ENCODE results near the gene STAB2.

STAB2 gene

DNA sequence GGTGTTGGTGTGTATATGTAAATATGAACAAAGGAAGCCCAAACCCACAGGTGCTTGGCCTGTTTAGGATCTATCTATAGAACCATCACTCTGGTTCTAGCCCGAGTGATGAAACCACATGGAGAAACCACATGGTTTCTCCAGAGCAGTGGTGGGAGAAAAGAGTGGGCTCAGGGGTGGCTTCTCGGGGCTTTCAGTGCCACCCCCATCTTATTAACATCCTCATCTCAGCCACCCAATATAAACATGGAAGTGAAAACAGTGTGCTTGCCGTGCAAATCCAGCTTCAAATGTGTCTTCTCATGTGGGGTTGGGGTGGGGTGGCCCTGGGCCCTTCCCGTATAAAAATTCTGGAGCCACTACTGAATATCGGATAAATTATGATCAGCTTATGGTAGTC is 109.0 kb downstream of the STAB2 start:
- DNase-seq = no peak

DNA sequence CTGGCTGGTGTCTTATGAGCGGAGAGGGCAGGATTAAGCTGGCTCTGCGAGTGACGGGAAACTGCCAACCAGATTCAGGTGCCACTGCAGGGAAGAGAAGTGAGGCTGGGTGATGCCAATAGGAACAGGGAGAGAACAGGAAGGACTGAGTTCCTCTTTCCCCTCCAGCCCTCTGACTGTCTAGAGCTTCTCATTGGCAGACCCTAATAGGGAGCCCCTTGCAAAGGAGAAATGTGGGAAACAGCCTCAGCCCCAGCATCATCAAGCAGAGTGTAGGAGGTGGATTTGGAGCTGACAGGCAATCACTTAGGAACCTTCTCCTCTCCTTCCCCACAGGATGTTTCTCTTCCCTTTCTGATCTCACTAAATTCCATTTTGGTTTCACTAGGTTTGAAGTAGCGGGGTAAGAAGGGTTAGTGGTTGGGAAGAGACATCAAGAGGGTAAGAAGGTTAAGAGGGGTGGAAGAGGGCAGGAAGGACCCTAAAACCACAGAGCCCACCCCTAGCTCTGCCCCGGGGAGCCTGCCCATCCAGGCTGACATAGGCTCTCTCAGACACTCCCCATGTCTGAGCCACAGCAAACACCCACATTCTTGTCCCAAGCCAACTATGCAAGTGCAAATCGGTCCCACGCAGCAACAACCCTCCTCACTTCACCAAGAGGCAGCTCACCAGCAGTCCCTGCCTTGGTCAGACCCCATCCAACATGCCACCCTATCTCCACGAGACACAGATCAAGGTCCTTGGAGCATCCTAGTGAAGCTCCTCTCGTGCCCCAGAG is 111.1 kb downstream of the STAB2 start:
- DNase-seq = no peak

DNA sequence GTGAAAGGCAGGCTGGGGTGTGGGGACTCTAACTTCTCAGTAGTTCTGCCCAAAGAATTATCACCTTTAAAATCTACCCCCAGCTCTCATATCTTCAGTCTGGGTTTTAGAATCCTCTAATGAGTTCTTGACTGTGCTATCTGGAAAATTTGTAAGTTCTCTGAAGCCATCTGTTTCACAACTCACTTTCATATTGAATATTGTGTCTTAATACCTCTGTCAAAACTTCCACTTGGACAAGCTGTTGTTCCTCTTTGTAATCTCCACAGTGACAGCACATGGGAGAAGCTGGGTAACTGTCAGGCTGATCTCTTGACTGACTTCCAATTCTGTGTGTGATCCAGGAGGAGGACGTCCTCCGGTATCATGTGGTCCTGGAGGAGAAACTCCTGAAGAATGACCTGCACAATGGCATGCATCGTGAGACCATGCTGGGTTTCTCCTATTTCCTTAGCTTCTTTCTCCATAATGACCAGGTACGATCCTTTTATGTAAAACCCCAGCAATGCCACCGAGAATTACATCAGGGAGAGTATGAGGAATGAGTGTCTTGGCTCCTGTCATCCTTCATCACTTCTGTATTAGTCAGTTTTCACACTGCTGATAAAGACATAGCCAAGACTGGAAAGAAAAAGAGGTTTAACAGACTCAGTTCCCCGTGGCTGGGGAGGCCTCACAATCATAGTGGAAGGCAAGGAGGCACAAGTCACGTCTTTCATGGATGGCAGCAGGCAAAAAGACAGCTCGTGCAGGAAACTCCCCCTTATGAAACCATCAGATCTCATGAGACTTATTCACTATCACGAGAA is 111.9 kb downstream of the STAB2 start:
- peak; percentile 11 for DNase-seq

DNA sequence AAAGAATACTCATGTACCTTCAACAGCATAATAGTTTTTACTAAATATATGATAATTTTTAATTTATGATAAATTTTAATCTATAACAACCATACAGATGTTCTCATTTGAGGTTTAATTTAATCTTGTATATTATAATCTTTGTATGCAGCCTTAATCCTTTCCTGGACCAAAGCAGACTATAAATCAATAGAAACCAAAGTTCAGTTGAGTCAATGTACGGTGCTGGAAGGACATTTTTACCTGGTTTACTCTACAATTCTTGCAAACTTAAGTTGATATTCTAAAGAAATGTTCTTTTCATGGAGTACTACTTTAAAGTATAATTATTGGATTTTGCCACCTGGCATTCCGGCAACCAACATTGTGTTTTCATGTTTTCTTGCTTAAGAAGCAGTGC is 118.0 kb downstream of the STAB2 start:
- DNase-seq = no peak

DNA sequence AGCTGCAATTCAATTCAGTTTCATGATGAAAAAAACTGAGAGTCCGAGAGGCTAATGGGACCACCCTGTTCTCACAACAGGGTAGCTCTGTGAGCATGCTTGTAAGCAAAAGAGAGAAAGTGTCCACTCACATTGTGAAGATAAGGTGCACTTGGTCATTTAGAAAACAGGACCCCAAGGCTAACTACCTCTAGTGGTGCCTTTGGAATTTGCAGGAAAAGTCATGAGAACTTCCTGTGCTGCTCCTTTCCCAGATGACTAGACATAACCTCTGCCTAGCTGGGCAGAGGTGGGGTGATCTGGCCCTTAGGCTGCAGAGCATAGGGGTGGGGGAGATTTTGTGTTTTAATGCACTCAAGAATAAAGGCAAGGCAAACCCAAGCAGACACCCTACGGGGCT is 118.9 kb downstream of the STAB2 start:
- DNase-seq = peak; percentile 4

DNA sequence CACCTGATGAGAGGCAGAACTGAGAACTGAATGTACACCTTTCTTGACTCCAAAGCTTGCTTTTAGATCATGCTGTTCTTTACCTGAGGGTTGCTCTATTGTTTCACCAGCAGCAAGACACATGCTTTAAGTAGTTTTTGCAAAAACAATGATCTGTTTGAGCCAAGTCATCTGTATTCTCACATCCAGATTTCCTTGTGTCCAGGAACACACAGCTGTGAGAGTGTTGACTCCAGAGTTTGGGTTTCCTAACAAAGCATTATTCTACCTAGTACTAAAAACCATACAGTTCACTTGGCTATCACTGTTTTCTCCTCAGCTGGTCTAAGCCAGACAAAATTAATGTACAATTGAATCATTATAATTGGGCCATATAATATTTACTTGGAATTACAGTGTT is 120.4 kb downstream of the STAB2 start:
- DNase-seq = no peak

DNA sequence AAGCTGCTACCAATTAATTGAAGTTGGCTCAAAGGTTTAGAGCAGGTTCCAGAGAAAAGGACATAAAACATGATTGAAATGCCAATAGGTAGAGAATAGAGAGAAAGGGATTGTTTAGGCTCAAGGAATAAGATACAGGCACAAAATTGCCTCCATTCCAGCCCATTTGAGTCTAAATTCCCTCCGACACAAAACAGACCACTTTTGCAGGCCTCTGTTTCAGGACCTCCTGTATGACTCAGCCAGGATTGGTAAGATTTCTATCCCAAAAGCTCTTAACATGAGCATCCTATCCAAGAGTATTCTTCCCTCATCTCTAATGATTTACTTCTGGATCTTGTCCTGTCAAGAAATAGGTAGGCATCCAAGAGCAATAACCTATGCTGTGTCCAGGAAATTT is 123.5 kb downstream of the STAB2 start:
- DNase-seq = no peak

DNA sequence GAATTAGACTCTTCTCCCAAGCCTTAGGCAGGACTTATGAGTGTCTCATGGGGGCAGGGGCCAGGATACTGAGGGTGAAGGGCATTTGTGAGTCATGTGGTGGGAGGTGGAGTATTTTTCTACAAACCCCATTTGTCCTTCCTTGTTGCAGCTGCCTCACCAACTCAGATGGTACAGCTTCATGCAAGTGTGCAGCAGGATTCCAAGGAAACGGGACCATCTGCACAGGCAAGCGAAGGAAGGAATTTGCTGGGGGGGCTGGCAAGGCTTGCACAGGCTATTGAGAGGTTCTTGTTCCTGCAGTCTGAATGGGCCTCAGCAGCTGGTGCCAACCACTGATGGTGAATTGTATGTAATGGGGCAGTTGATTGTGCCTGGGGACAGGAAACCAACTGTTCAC is 125.1 kb downstream of the STAB2 start:
- DNase-seq = no peak

DNA sequence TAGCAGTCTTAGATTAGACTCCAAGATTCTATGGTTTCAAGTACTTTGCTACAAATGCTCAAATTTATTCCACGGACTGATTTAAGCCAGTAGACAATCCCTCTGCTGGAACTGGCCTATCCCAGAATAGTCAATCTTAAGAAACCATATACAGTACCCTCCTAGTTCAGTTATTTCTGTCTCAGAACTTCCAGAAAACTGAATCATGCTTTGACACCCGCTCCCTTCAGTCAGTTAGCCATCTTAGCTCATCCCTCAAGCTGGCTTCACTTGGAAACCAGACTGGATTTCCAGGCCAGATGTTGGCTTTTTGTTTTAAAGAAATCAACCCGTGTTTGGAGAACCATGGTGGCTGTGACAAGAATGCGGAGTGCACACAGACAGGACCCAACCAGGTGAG is 128.4 kb downstream of the STAB2 start:
- DNase-seq = no peak

DNA sequence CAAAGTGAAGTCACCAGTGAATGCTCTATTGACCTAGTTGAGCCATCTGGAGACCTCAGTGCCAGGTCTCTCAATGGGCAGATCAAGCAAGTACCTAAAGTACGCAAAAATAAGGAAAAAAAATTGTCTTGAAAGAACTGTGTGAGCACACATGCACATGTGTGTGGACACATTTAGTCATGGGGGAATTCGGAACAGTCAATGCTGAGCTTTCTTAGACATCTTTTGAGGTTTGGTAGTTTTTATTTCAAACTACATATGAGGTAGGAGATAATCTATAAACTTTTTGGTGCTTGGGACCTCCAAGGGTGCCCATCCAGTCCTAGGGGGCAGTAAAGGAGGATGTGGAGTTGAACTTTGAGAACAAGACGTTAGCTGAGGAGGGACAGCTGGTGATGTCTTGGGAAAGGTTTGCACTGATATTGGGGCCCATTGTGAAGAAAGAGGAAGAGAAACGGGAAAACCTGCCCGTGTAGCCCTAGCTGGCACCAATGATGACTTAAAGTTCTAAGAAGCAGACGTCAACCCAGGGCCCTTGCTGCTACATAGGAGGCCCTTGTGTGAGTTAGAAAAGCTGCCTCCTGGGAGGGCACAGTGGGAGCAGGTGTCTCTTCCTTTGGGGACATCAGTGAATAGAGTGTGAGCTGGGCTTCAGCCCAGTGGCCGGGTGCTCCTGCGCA is 129.6 kb downstream of the STAB2 start:
- DNase-seq = no peak

DNA sequence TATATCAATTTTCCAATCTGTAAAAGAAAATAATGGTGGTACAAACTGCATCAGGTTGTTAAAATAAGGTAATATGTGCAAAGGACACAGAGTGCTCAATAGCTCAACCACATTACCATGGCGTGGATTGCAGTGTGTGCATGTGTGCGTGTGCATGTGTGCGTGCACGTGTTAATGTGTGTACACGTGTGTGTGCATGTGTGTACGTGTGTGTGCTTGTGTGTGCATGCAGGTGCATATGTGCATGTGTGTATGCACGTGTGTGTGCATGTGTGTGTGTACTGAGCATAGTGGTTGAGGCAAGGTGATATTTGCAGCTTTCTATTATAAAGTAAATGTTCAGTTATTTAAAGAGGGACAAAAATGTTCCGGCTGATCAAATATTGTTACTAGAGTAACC is 138.3 kb downstream of the STAB2 start:
- DNase-seq = no peak

DNA sequence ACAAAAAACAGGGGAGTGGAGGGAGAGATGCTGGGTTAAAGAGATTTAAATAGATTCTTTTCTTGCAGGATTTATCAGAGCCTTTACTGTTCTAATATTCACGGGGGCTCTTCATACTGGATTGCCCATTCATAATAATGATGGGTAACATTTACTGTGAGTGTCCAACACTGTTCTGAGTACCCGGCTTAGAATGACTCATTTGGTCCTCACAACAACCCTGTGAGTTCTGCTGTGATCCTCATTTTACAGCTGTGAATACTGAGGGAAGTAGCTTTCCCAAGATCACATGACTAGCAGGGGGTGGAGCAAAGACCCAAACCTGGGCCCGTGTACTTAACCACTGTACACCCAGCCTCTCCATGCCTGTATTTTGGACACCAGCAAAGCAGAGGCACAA is 140.6 kb downstream of the STAB2 start:
- no peak for DNase-seq

DNA sequence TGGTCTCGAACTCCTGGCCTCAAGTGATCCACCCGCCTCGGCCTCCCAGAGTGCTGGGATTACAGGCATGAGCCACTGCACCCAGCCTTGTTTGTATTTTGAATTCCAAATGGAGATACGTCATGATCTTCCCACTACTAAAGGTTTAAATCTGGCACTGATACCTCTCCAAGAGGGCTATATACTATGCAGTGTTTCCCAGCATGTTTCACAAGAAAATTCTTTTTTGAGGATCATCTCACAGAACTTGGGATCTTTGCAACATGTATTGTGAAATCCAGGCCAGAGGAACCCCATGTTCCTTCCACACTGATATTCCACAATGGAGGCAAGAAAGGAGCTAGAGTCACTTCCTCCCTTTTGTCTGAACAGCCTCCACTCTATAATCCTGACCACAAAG is 141.2 kb downstream of the STAB2 start:
- no peak for DNase-seq

DNA sequence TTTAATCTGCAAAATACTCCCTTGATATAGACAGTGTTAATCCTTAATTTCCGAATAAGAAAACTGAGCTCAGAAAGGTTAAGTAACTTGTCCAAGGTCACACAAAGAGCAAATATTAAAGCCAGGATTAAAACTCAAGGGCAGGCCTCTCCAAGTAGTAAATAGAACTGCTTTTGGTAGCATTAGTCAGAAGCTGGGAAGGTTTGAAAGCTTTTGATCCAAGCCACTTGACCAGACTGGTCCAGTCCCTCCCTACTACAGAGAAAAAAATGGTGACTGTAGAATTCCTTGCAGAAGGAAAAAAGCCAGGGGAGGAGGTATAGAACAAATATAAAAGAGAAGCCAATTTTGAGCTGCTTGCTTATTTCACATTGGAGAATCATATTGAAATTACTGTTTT is 142.4 kb downstream of the STAB2 start:
- DNase-seq = no peak

DNA sequence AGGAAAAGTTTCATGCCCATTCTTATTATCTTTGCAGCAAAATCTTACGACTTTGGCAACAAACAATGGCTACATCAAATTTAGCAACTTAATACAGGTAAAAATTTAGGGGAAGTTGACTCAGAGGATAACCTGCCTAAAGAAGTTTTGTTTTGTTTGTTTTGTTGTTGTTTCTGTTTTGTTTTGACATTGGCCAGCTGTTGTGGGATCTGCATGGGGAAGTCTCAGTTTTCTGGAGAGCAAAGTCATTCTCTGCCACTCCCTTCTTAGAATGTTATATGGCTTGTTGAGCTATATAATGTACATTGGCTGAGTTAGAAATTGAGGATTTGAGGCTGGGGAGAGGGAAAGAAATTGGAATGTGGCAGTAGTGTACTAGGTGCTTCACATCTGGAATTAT is 144.5 kb downstream of the STAB2 start:
- DNase-seq = no peak

DNA sequence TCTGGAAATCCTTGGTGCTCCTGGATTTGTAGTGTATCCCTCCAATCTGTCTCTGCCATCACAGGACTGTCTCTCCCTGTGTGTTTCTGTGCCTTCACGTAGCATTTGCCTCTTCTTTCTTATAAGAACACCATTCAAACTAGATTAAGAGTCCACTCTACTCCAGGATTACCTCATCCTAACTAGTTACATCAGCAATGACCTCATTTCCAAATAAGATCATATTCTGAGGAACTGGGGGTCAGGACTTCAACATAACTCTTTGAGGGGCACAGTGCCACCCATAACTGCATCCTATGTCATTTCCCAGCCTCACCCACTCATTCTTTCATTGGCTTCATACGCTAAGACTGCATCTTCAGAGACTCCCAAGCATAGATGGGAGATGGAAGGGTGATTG is 147.8 kb downstream of the STAB2 start:
- no peak for DNase-seq

DNA sequence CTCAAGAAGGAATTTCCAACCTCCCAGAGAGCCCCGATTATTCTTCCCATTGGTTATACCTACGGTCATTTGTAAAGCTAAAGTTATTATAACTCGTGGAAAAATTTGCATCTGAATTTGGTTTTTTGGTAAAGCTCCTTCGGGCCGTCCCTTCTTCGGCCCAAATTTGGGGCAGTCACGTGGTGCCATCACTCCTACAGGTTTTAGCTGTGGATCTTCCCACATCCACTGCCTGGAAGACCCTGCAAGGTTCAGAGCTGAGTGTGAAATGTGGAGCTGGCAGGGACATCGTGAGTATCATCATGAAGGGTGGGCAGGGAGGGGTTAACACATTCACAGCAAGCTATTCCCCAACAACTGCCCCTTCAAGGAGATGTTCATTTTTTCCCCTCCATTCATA is 148.2 kb downstream of the STAB2 start:
- DNase-seq = no peak

DNA sequence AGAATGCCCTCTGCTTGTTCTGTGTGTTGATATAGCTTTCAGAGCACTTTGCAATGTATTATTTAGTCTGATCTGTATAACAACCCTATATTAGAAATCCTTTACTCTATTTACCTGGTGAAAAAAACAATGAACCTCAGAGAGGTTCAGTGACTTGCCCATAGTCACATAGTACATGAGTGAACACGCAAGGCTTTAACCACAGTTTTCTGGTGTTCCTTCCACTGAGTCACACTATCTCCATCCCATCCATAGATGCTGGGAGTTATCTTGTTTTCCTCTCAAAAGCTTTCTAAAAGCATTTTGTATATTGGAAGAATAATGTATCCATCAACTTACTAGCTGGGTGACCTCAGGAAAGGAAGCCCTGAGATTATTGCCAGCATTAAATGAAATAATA is 149.5 kb downstream of the STAB2 start:
- no peak for DNase-seq

DNA sequence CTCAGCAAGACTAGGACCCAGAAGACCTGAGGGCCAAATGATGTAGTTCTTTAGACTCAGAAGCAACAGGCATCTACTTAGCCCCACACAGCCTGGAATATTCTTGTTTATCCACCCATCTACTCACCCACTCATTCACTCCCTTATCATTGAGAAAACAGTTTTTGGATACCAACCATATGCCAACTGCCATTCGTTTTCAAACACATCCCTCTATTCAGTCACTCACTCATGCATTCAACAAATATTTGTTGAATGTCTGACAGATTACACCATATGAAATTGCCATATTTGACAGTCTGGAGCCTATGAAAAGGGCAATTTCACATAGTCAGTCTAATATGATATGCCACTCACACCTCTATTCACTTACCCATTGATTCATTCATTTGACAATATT is 150.8 kb downstream of the STAB2 start:
- no peak for DNase-seq

DNA sequence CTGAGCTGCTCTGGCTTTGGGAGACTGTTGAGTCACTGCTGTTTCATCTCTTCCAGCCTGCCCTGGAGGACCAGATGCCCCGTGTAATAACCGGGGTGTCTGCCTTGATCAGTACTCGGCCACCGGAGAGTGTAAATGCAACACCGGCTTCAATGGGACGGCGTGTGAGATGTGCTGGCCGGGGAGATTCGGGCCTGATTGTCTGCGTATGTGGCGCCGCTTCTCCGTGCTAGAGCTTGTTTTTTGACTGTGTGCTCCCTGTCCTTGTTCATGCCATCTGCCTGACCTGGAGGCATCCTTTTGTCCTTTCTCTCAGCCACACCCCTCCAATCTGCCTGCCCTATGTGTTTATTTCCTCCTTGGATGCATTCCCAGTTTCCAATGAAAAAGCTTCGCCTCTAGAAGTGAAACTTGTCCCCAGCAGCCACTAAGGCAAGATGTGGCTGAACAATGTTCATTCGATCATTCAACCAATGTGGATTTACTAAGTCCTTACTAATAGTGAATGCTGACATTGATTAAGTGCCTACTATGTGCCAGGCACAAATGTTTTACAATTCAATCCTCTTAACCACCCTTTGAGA is 155.4 kb downstream of the STAB2 start:
- no peak for DNase-seq

DNA sequence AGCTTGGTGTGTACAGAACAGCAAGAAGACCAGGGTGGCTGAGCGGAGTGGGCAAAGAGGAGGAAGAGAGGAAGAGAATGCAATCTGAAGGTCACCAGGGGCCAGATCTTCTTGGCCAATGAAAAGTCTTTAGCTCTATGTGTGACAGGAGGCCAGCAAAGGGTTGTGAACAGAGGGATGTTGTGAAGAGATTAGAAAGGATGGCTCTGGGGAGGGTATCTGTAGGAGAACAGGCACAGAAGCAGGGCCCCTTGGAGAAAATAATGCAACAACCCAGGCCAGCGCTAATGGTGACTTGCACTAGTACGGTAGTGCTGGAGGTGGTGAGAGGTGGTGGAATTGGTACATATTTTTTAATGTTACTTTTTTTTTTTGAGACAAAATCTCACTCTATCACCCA is 156.7 kb downstream of the STAB2 start:
- peak; percentile 4 for DNase-seq

DNA sequence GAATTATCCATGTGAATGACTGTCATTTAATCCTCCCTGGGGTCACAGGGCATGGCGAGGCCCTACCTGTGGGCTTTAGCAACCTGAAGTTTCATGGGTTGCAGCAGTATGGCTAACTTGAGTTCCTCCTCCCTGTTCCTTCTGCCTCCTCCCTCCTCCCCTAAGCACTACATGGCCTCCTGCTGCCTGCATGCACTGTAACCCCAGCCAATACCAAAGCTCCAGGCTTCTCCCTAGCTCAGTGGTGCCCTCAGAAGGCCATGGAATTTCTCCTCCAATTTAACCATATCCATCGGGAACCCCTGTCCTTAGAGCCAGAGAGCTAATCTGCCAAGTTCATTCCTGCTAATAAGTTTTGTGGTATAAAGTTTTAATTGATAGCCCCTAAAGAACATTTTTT is 158.9 kb downstream of the STAB2 start:
- DNase-seq = no peak

DNA sequence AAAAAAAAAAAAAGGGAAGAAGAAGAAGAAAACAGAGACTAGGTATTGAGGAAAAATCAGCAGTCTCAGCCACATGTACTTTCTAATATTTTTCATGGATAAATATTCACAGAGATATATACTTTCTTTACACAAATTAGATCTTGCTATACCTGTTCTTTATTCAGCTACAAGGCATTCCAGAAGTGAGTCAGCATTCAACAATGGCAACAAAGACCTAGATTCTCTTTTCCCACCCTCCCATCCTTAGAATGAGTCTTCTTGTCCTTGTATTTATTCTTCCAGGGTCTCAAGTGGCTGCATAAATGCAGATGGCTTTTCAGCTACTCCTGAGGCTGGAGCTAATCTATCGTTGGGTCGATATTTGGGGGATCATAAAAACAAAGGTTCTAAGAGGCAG is 160.9 kb downstream of the STAB2 start:
- DNase-seq = no peak

DNA sequence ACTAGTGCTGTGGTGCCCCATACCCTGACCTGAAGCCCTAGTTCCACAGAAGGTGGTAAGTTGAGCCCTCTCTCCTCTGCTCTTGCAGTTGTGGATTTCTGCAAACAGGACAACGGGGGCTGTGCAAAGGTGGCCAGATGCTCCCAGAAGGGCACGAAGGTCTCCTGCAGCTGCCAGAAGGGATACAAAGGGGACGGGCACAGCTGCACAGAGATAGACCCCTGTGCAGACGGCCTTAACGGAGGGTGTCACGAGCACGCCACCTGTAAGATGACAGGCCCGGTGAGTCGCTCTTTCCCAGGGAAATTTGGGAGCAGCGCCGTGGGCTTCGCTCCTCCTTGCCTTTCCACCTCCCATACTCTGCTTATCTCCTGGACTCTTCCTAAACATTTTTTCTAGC is 161.8 kb downstream of the STAB2 start:
- DNase-seq = no peak
